SK-N-SH (cell line): ENCODE measurements around the gene ARF5. TPM values are rescaled to one million over a fixed set of nuclear protein-coding genes. Genes with fewer than 3 reads are reported as not detected.

ENCODE experiments used
- CTCF ChIA-PET: fragments of 300-600, 350-600 bp; formaldehyde crosslinking; extraction: SDS; loops from one replicate; lab custom pipeline; 2021; lab: Yijun Ruan, JAX
- POLR2A ChIA-PET: fragments of 350-600 bp; sonication (Branson Sonifier 250); formaldehyde crosslinking; extraction: SDS; loops from one replicate; lab custom pipeline; 2020; ENCODE audit warnings: antibody characterized with exemption, inconsistent platforms; lab: Yijun Ruan, JAX
- DNase-seq: peaks from one replicate; pipeline ENCODE4 v3.0.0; 2012
- H2AFZ ChIP-seq: fragments of 200-600 bp; sonication (generic); 2 replicates; pipeline ENCODE4 v1.8.1; 2016; ENCODE audit warnings: antibody characterized with exemption, mild to moderate bottlenecking, low read depth
- H3F3A ChIP-seq: fragments of 200-600 bp; sonication (generic); replicated peaks from 2 replicates; pipeline ENCODE3; 2016; ENCODE audit warnings: antibody characterized with exemption, mild to moderate bottlenecking; ENCODE audit not compliant: insufficient read depth
- H3K27ac ChIP-seq, 2 experiments: fragments of 200-500 bp in 1 of 2; fragments of 200-600 bp in 1 of 2; sonication (Bioruptor generic) in 1 of 2; sonication (generic), shearing (Covaris generic) in 1 of 2; 2 replicates each; pipeline versions ENCODE4 v1.5.1 to v1.6.1; 2014 to 2016; ENCODE audit warnings: low read depth in 2 of 2, inconsistent platforms in 1 of 2, low read length in 1 of 2, mild to moderate bottlenecking in 1 of 2, mixed read lengths in 1 of 2
- H3K27me3 ChIP-seq: fragments of 200-600 bp; sonication (generic), shearing (Covaris generic); 2 replicates; pipeline ENCODE4 v1.6.1; 2016; ENCODE audit warnings: mixed run types; ENCODE audit not compliant: insufficient read depth
- H3K36me3 ChIP-seq, 2 experiments: fragments of 200-500 bp in 1 of 2; fragments of 200-600 bp in 1 of 2; sonication (Bioruptor generic) in 1 of 2; sonication (generic) in 1 of 2; replicated peaks in 1 of 2; 2 replicates each; pipeline versions ENCODE3 to v1.5.1; 2014 to 2016; ENCODE audit warnings: low read length in 1 of 2, mild to moderate bottlenecking in 1 of 2; ENCODE audit not compliant: insufficient read depth in 2 of 2, control insufficient read depth in 1 of 2
- H3K4me1 ChIP-seq, 2 experiments: fragments of 200-500 bp in 1 of 2; fragments of 200-600 bp in 1 of 2; sonication (Bioruptor generic) in 1 of 2; sonication (generic), shearing (Covaris generic) in 1 of 2; 2 replicates each; pipeline versions ENCODE4 v1.5.1 to v1.6.1; 2014 to 2016; ENCODE audit warnings: low read depth in 1 of 2, low read length in 1 of 2, mixed run types in 1 of 2; ENCODE audit not compliant: insufficient read depth in 2 of 2, control insufficient read depth in 1 of 2
- H3K4me2 ChIP-seq: fragments of 200-600 bp; sonication (generic), shearing (Covaris generic); 2 replicates; pipeline ENCODE4 v1.6.1; 2017; ENCODE audit warnings: mixed run types
- H3K4me3 ChIP-seq, 2 experiments: fragments of 200-500 bp in 1 of 2; fragments of 200-600 bp in 1 of 2; sonication (Bioruptor generic) in 1 of 2; sonication (generic), shearing (Covaris generic) in 1 of 2; 2 replicates each; pipeline versions ENCODE4 v1.5.1 to v1.8.1; 2014 to 2016; ENCODE audit warnings: low read depth in 2 of 2, inconsistent platforms in 1 of 2, low read length in 1 of 2, mild to moderate bottlenecking in 1 of 2, mixed read lengths in 1 of 2, moderate library complexity in 1 of 2
- H3K79me2 ChIP-seq: fragments of 200-600 bp; sonication (generic); 2 replicates; pipeline ENCODE4 v1.8.1; 2017; ENCODE audit warnings: mild to moderate bottlenecking; ENCODE audit not compliant: insufficient read depth
- H3K9ac ChIP-seq: fragments of 200-600 bp; sonication (generic); 2 replicates; pipeline ENCODE4 v1.6.1; 2017; ENCODE audit warnings: mixed run types
- H3K9me2 ChIP-seq: fragments of 200-600 bp; sonication (generic); 2 replicates; pipeline ENCODE4 v1.6.1; 2017; ENCODE audit warnings: mixed run types
- H3K9me3 ChIP-seq: fragments of 200-600 bp; sonication (generic); 2 replicates; pipeline ENCODE4 v1.6.1; 2017; ENCODE audit warnings: mixed run types, mild to moderate bottlenecking, moderate library complexity
- H4K20me1 ChIP-seq: fragments of 200-600 bp; sonication (generic); 2 replicates; pipeline ENCODE4 v1.6.1; 2017; ENCODE audit warnings: mild to moderate bottlenecking, mixed run types; ENCODE audit not compliant: insufficient read depth
- CTCF ChIP-seq: fragments of 200-600 bp; sonication (generic); IDR thresholded peaks from 2 replicates; pipeline ENCODE4 v1.6.1; 2017; ENCODE audit warnings: antibody characterized with exemption, mild to moderate bottlenecking, moderate library complexity
- ELF1 ChIP-seq: IDR thresholded peaks from 2 replicates; pipeline ENCODE4 v1.4.0; 2012
- EP300 ChIP-seq, 2 experiments: IDR thresholded peaks; 2 replicates each; pipeline versions ENCODE4 v1.4.0 to v1.6.1; 2012; ENCODE audit warnings: borderline replicate concordance in 1 of 2, low read depth in 1 of 2, low read length in 1 of 2
- EZH2phosphoT487 ChIP-seq: fragments of 200-600 bp; sonication (generic); IDR thresholded peaks from 2 replicates; pipeline ENCODE4 v1.6.1; 2017; ENCODE audit warnings: low read depth, mixed run types, mild to moderate bottlenecking, antibody characterized with exemption, moderate library complexity, borderline replicate concordance
- GATA2 ChIP-seq: sonication (generic); formaldehyde crosslinking; IDR thresholded peaks from 2 replicates; pipeline ENCODE4 v1.5.0; 2020; ENCODE audit warnings: mild to moderate bottlenecking, missing genetic modification reagents
- MEF2A ChIP-seq: IDR thresholded peaks from 2 replicates; pipeline ENCODE4 v1.4.0; 2012; ENCODE audit warnings: low read depth, borderline replicate concordance
- RCOR1 ChIP-seq: fragments of 150-350 bp; IDR thresholded peaks from 2 replicates; pipeline ENCODE4 v1.6.1; 2017; ENCODE audit warnings: antibody characterized with exemption, low read length
- RFX5 ChIP-seq: IDR thresholded peaks from 2 replicates; pipeline ENCODE4 v1.6.1; 2012; ENCODE audit warnings: mild to moderate bottlenecking, improper control_type of control experiment, low read length
- SMC3 ChIP-seq: IDR thresholded peaks from 2 replicates; pipeline ENCODE4 v1.6.1; 2012; ENCODE audit warnings: low read depth, low read length, improper control_type of control experiment
- TEAD4 ChIP-seq: IDR thresholded peaks from 2 replicates; pipeline ENCODE4 v1.4.0; 2012; ENCODE audit warnings: mild to moderate bottlenecking, borderline replicate concordance; ENCODE audit not compliant: insufficient read depth
- USF1 ChIP-seq: IDR thresholded peaks from 2 replicates; pipeline ENCODE4 v1.4.0; 2012; ENCODE audit warnings: low read depth, borderline replicate concordance
- YY1 ChIP-seq: IDR thresholded peaks from 2 replicates; pipeline ENCODE4 v1.4.0; 2012; ENCODE audit warnings: low read depth, mild to moderate bottlenecking
- WGBS: methylation state at CpG from one replicate; pipeline ENCODE4 v1.1.6; 2017; ENCODE audit warnings: low lambda C conversion rate; 5-methylcytosine and 5-hydroxymethylcytosine counted together
- polyA plus RNA-seq, 3 experiments: library from polyadenylated mRNA; depleted of rRNA; stranded (reverse); fragments of >200 nt; gene quantifications; 2 replicates each; pipeline ENCODE4 v1.2.3, GENCODE V29; 2012
- TF ChIP-seq, protein P1 (sequence below): IDR thresholded peaks from 2 replicates; pipeline ENCODE4; 2012

ARF5 gene
- polyA plus RNA-seq, 1 of the 3 experiments (the other 2 are of a cell fraction), result 562 TPM

GRCh38 chr7:127582361-127582760 lies 5.8 kb upstream of the ARF5 start:
- Histone ChIP-seq H3K4me2 (0 out of 2 replicates have a peak overlapping the region, but pooled peaks have one; percentile 14), H2AFZ (no peak overlapping the region), H3K4me1 (peaks cover 8 to 60% of the 10 kb centered on the region in 2 experiments; a peak in 3 of 4 replicates), H3K9ac (no peak overlapping the region), H3F3A (peaks cover 10% of the 10 kb centered on the region), H3K27me3 (no peaks in the 10 kb centered on the region), H3K9me3 (no peaks in the 10 kb centered on the region), H3K36me3 (peaks cover 26 to 50% of the 10 kb centered on the region in 2 experiments), H3K4me3 (no peak overlapping the region), H3K79me2 (peaks cover 62% of the 10 kb centered on the region), H3K27ac (no peak overlapping the region), H3K9me2 (no peaks in the 10 kb centered on the region), H4K20me1 (peaks cover 56% of the 10 kb centered on the region)
- 96% methylated on average over 11 of the region's 14 CpGs for WGBS
- TF ChIP-seq, protein P1, sequence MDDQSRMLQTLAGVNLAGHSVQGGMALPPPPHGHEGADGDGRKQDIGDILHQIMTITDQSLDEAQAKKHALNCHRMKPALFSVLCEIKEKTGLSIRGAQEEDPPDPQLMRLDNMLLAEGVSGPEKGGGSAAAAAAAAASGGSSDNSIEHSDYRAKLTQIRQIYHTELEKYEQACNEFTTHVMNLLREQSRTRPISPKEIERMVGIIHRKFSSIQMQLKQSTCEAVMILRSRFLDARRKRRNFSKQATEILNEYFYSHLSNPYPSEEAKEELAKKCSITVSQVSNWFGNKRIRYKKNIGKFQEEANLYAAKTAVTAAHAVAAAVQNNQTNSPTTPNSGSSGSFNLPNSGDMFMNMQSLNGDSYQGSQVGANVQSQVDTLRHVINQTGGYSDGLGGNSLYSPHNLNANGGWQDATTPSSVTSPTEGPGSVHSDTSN, result no peak
- TF ChIP-seq SMC3, result no peak
- CTCF ChIA-PET, result interaction anchor here (1.0 to 7.9 kb wide), 3 partner anchors 17 to 626 kb away, joined by 3 to 78 read pairs (median 3); no protein-coding TSS in a partner anchor
- POLR2A ChIA-PET, result no interaction called here
- no peak for DNase-seq

DNA sequence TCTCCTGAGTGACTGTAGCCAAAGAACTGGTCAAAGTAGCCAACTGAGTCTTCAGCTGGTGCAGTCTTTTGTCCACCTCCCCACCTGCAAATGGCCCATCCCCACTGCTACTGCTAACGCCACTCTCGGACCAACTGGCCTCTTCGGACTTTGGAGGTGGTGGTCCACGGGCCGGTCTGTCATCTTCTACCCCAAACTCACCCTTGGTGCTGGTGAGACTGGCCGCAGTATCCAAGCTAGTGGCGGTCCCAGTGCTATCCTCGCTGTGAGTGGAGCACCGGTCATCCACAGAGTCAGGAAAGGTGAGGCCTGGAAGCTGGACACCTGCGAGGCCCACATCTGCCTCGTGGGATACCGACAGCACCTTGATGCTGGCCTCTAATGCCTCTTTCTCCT lies 3.6 kb upstream of the ARF5 start:
- peak overlapping the region; percentile 95 to 100 for H3K4me3 ChIP-seq
- H2AFZ ChIP-seq, result peak overlapping the region; percentile 95
- no peaks in the 10 kb centered on the region for H3K27me3 ChIP-seq
- H3K79me2 ChIP-seq, result peaks cover 70% of the 10 kb centered on the region
- H4K20me1 ChIP-seq, result peaks cover 51% of the 10 kb centered on the region
- peak overlapping the region; percentile 85 for H3K9ac ChIP-seq
- peak overlapping the region; percentile 98 for H3K4me2 ChIP-seq
- TF ChIP-seq MEF2A (no peak), YY1 (no peak), TEAD4 (no peak), GATA2 (CRISPR knock-in tag) (no peak), RCOR1 (no peak), USF1 (no peak), EZH2phosphoT487 (no peak), EP300 (IDR thresholded peaks at IDR 0.05; ENCODE audit: borderline replicate concordance in 1 of 2, low read depth in 1 of 2, low read length in 1 of 2) (no peak), ELF1 (no peak), CTCF (no peak), RFX5 (no peak)
- TF ChIP-seq, all 33 proteins: peak for 0
- Histone ChIP-seq H3K27ac (peak overlapping the region in 1 of 2 experiments; percentile 77; a peak in 2 of 4 replicates), H3K9me3 (no peaks in the 10 kb centered on the region), H3F3A (peaks cover 6% of the 10 kb centered on the region), H3K9me2 (no peaks in the 10 kb centered on the region), H3K4me1 (peaks cover 8 to 57% of the 10 kb centered on the region in 2 experiments; a peak in 3 of 4 replicates), H3K36me3 (peaks cover 25 to 42% of the 10 kb centered on the region in 2 experiments)
- DNase-seq, result no peak
- ChIA-PET POLR2A (interaction anchor here (1.9 kb wide), 1 partner anchor 192 kb away, joined by 5 read pairs; the partner anchor contains the start of gene ZNF800), CTCF (interaction anchor here (1.2 to 7.9 kb wide), 3 partner anchors 12 to 623 kb away, joined by 4 to 78 read pairs (median 6); no protein-coding TSS in a partner anchor)
- 7% methylated on average over 12 of the region's 12 CpGs for WGBS
